HG02763 (cell line): ENCODE data around the gene PGA4.
"Not testable (repeated sequence)": the region's sequence is repeated elsewhere in the genome, so short reads cannot be mapped to it uniquely, and the experiment has no call there.

Experiments used
- ATAC-seq: cut with Tn5 transposase; IDR thresholded peaks from one replicate; pipeline ENCODE4 v1.9.1; 2021; ENCODE audit warnings: mild to moderate bottlenecking, moderate library complexity; ENCODE audit not compliant: unreplicated experiment

PGA4 gene

DNA sequence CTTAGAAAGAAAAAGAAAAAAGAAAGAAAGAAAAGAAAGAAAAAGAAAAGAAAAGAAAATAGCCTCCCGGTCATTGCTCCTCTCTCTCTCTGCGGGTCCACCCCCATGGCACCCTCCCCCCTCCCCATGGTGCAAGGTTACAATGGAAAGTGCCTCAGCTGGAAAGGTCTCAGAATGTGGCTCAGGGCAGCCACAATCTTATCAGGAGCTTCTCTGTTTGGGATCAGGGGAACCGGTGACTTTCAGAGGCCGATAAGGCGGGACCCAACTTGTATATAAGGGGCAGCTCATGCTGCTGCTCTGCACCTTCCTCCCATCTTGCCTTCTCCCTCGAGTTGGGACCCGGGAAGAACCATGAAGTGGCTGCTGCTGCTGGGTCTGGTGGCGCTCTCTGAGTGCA is at the start of gene PGA4:
TSS of gene PGA4 (plus strand) at position 301 of the 400 bp plus-strand sequence. CDS start at position 355, 54 bp downstream.
- not testable (repeated sequence) for ATAC-seq

DNA sequence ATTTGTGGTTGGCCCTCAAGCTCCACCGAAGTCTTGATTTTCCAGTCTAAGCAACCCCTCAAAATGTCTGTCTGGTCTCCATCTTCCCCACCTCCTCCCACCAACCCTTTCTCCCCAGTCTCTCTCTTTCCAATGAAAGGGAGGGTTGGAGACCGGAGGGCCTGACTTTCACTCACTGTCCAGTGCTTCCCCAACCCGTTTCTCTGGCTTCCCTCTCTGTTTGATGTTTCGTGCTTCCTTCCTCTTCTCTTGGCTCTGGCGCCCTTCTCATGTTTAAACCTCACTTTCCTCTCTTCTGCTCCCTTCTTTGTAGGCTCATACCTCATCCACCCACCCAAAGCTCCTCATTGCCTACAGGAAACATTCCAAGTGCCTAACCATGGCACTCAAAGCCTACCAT is 49.8 kb upstream of the PGA4 start:
- no peak for ATAC-seq

DNA sequence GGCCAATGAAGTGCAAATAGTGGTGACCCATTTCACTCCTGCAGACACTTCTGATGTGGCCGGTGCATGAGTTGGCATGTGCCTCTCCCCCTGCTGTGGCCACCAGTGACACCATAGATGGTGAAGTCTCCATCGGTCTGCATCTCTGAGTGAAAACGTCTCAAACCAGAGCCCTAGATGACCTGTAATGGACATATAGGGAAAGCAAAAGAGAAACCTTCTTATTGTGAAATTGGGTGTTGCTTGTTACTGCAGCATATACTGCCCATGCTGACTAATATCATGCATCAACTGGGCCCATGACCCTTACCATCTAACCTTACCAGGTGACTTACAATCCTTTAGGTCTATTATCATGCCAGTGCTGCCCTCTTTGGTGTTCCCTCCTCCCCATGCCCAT is 49.3 kb upstream of the PGA4 start:
- no peak for ATAC-seq

- no peak for ATAC-seq
Observed at GRCh38 chr11:61173456-61173855, 48.7 kb upstream of the PGA4 start.

GRCh38 chr11:61174273-61174672 is 47.9 kb upstream of the PGA4 start:
- no peak for ATAC-seq

DNA sequence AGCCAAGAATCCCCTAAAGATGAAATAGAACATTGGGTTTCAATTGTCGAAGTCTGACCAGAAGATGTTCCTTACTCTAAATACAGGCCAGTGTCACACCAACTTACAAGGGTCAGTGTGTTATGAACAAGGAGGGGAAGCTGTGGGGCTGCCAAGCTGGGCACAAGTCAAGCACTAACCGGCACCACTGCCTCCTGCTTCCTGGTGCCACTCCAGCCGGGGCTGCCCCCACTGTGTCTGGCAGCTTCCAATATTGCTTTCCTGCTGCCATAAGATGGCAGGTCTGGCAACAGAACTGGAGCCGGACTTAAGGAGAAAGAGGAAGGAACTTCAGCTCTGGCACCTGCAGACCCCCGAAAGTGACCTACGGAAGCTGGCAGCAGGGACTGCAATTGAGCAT is 47.2 kb upstream of the PGA4 start:
- ATAC-seq, result no peak

DNA sequence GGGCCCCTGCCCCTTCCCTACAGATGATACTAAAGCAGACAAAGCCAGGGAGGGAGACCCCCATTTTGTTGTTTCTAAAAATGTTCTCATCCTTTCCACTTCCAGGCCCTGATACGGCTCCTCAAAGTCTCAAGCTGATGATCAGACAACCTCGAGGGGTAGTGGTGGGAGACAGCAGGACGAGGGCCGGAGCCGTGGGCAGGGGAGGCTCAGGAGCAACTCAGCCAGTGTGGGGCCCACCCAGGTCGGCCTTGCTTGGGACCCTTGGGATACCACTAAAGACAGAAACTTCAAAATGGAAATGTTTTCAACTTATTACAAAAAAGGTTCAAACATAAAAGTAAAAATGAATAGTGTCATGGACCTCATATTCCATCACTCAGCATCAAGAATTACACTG is 45.7 kb upstream of the PGA4 start:
- no peak for ATAC-seq

DNA sequence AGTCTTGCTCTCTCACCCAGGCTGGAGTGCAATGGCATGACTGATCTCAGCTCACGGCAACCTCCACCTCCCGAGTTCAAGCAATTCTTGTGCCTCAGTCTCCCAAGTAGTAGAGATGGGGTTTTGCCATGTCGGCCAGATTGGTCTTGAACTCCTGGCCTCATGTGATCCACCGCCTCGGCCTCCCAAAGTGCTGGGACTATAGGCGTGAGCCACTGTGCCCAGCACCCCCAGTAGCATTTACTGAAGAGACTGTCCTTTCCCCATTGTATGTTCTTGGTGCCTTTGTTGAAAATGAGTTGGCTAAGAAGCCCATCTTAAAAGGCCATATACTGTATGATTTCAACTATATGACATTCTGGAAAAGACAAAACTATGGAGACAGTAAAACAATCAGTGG is 41.9 kb upstream of the PGA4 start:
- not testable (repeated sequence) for ATAC-seq

DNA sequence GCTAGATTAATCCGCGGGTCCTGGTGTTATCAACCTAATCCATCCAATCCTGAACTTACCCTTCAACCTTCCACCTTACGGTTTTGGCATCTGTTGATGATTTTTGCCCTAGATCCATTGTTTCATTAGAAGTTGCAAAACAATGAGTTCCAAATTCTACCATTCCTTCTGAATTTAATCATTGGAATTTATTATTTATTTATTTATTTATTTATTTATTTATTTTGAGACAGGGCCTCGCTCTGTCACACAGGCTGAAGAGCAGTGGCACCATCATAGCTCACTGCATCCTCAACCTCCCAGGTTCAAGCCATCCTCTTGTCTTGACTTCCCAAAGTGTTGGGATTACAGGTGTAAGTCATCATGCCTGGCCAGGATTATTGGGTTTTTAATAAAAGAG is 40.7 kb upstream of the PGA4 start:
- no peak for ATAC-seq

GRCh38 chr11:61183645-61184044 is 38.5 kb upstream of the PGA4 start:
- no peak for ATAC-seq

GRCh38 chr11:61186504-61186903 is 35.6 kb upstream of the PGA4 start:
- no peak for ATAC-seq

DNA sequence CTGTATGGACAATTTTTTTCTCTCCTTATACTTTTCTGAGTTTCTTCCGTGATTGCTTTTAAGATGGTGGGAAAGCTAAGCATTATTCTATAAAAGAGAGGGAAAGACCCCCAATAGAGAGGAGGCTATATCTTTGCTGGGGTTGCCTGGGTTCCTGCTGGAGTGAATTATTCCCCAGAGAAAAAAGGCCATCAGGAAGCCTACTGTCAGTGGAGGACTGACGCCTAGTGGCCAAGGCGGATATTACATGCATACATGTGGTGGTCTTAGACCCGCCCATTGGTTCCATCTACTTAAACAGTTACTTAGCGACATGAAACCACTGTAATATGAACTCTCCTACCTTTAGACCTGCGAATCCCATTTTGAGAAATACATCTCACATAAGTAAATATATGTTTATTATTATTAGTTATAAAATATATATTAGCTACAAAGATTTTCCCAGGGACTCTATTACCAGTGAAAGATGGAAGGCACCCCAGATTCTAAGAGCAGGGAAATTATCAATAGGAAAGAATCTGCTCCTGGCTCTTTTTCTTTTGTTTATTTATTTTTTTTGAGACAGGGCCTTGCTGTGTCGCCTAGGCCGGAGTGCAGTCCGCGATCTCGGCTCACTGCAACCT is 34.5 kb upstream of the PGA4 start:
- no peak for ATAC-seq

GRCh38 chr11:61189933-61190332 is 32.2 kb upstream of the PGA4 start:
- ATAC-seq, result no peak

GRCh38 chr11:61193596-61193995 is 28.6 kb upstream of the PGA4 start:
- ATAC-seq, result no peak

DNA sequence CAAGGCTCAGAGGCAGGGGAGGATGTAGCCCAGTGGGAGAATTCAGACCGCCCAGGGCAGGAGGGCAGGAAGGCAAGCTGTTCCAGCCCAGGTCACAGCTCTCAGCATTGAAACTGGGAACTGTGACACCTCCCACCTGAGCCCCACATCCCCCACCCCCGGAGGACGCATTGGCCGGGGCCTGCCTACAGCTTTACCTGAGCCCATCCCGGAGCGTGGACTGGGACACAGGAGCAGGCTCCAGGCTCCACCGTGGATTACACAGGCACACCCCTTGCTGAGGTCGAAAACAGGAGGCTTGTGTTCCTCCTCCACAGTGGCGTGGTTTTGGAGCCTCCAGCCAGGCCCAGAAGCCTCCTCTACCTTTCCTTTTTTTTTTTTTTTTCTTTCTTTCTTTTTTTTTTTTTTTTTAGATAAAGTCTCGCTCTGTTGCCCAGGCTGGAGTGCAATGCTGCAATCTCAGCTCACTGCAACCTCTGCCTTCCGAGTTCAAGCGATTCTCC is 27.9 kb upstream of the PGA4 start:
- no peak for ATAC-seq

- no peak for ATAC-seq
Observed at GRCh38 chr11:61194981-61195695, 27.0 kb upstream of the PGA4 start.

GRCh38 chr11:61195719-61196118 is 26.4 kb upstream of the PGA4 start:
- ATAC-seq, result no peak

DNA sequence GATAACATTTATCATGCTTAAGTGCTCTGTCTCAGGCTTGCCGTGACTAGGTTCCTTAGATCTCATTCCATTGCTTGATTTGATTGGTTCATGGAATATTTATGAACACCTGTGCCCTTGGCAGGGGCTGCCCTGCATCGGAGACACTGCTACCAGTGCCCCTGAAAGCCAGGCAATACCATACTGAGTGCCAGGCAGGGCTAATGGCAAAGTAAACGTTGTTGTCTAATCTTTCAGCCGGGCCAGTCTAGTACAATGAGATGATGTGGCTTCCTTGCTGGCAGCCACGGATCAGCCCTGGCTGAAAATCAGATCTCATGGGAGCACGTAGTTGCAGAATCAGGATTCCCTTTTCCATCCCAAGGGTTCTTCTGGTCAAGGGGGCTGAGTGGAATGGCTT is 23.8 kb upstream of the PGA4 start:
- no peak for ATAC-seq

DNA sequence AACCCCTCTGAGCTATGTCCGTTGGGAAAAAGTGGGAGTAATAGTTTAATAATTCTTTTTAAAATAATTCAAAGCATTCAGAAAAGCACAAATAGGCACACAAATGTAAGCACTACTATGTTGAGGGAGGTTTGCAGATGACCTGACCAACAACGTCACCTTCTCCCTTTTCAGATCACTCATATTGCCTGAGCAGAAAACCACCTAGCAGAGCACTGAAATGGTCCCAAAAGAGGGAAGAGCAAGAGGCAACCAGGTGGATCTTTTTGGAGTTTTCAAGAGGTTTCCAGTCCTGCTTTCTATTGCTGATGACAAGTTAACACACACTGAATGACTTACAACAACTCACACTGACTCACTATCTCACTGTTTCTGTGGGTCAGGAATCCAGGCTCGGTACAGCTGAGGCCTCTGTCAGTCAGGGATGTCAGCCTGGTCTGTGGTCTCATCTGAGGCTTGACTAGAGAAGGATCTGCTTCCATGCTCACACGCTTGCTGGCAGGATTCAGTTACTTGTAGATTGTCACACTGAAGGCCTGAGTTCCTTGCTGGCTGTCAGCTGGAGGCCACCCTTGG is 23.1 kb upstream of the PGA4 start:
- ATAC-seq, result no peak

- no peak for ATAC-seq
Observed at GRCh38 chr11:61201476-61201875, 20.7 kb upstream of the PGA4 start.

DNA sequence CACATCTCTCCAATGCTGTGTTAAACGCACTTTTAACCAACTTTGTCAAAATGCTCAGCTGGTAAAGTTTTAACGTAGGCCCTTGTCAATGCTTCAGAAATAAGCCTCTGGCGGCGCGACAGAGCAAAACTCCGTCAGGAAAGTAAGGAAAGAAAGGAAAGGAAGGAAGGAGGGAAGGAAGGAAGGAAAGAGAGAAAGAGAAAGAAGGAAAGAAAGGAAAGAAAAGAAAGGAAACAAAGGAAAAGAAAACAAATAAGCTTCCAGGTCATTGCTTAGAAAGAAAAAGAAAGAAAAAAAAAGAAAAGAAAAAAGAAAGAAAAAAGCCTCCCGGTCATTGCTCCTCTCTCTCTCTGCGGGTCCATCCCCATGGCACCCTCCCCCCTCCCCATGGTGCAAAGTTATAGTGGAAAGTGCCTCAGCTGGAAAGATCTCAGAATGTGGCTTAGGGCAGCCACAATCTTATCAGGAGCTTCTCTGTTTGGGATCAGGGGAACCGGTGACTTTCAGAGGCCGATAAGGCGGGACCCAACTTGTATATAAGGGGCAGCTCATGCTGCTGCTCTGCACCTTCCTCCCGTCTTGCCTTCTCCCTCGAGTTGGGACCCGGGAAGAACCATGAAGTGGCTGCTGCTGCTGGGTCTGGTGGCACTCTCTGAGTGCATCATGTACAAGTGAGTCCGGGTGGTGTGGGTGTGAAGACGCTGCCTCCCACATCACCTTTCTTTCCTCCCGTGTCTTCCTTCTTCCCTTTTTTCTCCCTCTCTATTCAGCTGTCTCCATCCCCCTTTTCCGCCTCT is 19.0 kb upstream of the PGA4 start, which contains the start of gene PGA3:
TSS of gene PGA3 (plus strand) at position 566 of the 797 bp plus-strand sequence. CDS start at position 616, 50 bp downstream.
- ATAC-seq, result not testable (repeated sequence)
